Esophagus squamous epithelium (tissue), 4 donors: ENCODE data around the gene TPCN2.

Experiments used
- CTCF ChIP-seq, 6 experiments: fragments of 450-650 bp in 4 of 6; fragments of 200-600 bp in 2 of 6; sonication (generic) in 2 of 6; IDR thresholded peaks; one replicate each; pipeline ENCODE4 v1.5.1; 2016 to 2019; ENCODE audit warnings: antibody characterized with exemption in 6 of 6, mild to moderate bottlenecking in 4 of 6, moderate library complexity in 4 of 6
- POLR2A ChIP-seq, 4 donors: fragments of 450-650 bp; IDR thresholded peaks; one replicate each; pipeline ENCODE4 v1.6.1; 2017; ENCODE audit warnings: antibody characterized with exemption in 4 of 4, mild to moderate bottlenecking in 4 of 4, moderate library complexity in 3 of 4

- TF ChIP-seq CTCF (IDR thresholded peaks at IDR 0.05): no peak
- no peak for TF ChIP-seq POLR2A (IDR thresholded peaks at IDR 0.05)
Measured at GRCh38 chr11:69178819-69179482, 130.2 kb downstream of the TPCN2 start.
